HEK293 (cell line): ENCODE data around the gene RNF214.

ENCODE experiments used
- CTCF ChIA-PET: fragments of 350-600 bp; formaldehyde crosslinking; extraction: SDS; loops from one replicate; lab custom pipeline; 2021; ENCODE audit warnings: antibody characterized with exemption; lab: Yijun Ruan, JAX
- POLR2A ChIA-PET: fragments of 300-600 bp; formaldehyde crosslinking; extraction: SDS; loops from one replicate; lab custom pipeline; 2020; ENCODE audit warnings: antibody characterized with exemption, inconsistent platforms; lab: Yijun Ruan, JAX
- H3K27ac ChIP-seq: fragments of 200-500 bp; sonication (Bioruptor generic); 2 replicates; pipeline ENCODE4 v1.5.1; 2014; ENCODE audit warnings: low read depth, low read length, control low read depth, inconsistent platforms; ENCODE audit errors: extremely low read depth
- H3K36me3 ChIP-seq, 2 experiments: fragments of 200-500 bp in 1 of 2; sonication (Bioruptor generic) in 1 of 2; 1 replicate in 1 of 2; 2 replicates in 1 of 2; pipeline ENCODE4 v1.5.1; 2014 to 2017; ENCODE audit warnings: inconsistent platforms in 2 of 2, low read length in 2 of 2; ENCODE audit not compliant: control insufficient read depth in 2 of 2, insufficient read depth in 1 of 2
- H3K4me1 ChIP-seq: fragments of 200-500 bp; sonication (Bioruptor generic); 2 replicates; pipeline ENCODE4 v1.5.1; 2014; ENCODE audit warnings: mild to moderate bottlenecking, low read length, inconsistent platforms; ENCODE audit not compliant: control insufficient read depth, insufficient read depth
- H3K4me3 ChIP-seq: 2 replicates; pipeline ENCODE4 v1.5.1; 2011; ENCODE audit warnings: low read depth, mild to moderate bottlenecking, control low read depth, low read length, moderate library complexity
- H3K9me3 ChIP-seq: fragments of 200-500 bp; sonication (Bioruptor generic); 2 replicates; pipeline ENCODE4 v1.5.1; 2014; ENCODE audit warnings: low read depth, low read length, inconsistent platforms; ENCODE audit not compliant: control insufficient read depth, insufficient read depth
- AEBP2 ChIP-seq: fragments of 450-650 bp; formaldehyde crosslinking; IDR thresholded peaks from 2 replicates; pipeline ENCODE4 v1.5.1; 2016; ENCODE audit warnings: missing biosample characterization, missing genetic modification characterization, borderline replicate concordance
- EGR2 ChIP-seq: fragments of 450-650 bp; formaldehyde crosslinking; IDR thresholded peaks from 2 replicates; pipeline ENCODE4 v1.5.1; 2016; ENCODE audit warnings: low read depth, missing biosample characterization, missing genetic modification characterization
- GFI1B ChIP-seq: fragments of 450-650 bp; formaldehyde crosslinking; IDR thresholded peaks from 2 replicates; pipeline ENCODE4 v1.5.1; 2016; ENCODE audit warnings: missing biosample characterization, missing genetic modification characterization
- GLIS2 ChIP-seq: fragments of 450-650 bp; formaldehyde crosslinking; IDR thresholded peaks from 2 replicates; pipeline ENCODE4 v1.5.1; 2016; ENCODE audit warnings: missing biosample characterization, missing genetic modification characterization
- HOXC10 ChIP-seq: sonication (generic); formaldehyde crosslinking; IDR thresholded peaks from 2 replicates; pipeline ENCODE4 v1.8.1; 2023; ENCODE audit warnings: mild to moderate bottlenecking, missing genetic modification reagents
- MZF1 ChIP-seq: fragments of 450-650 bp; formaldehyde crosslinking; IDR thresholded peaks from 2 replicates; pipeline ENCODE4 v1.5.1; 2017; ENCODE audit warnings: missing biosample characterization, missing genetic modification characterization, borderline replicate concordance
- OVOL3 ChIP-seq: fragments of 450-650 bp; formaldehyde crosslinking; IDR thresholded peaks from 2 replicates; pipeline ENCODE4 v1.5.1; 2016; ENCODE audit warnings: missing biosample characterization, missing genetic modification characterization
- SP3 ChIP-seq: fragments of 450-650 bp; formaldehyde crosslinking; IDR thresholded peaks from 2 replicates; pipeline ENCODE4 v1.5.1; 2016; ENCODE audit warnings: missing biosample characterization, missing genetic modification characterization
- ZBTB17 ChIP-seq: fragments of 450-650 bp; formaldehyde crosslinking; IDR thresholded peaks from 2 replicates; pipeline ENCODE4 v1.5.1; 2016; ENCODE audit warnings: missing biosample characterization, missing genetic modification characterization
- ZNF169 ChIP-seq: fragments of 450-650 bp; formaldehyde crosslinking; IDR thresholded peaks from 2 replicates; pipeline ENCODE4 v1.5.1; 2016; ENCODE audit warnings: missing biosample characterization, missing genetic modification characterization
- ZNF202 ChIP-seq: fragments of 450-650 bp; formaldehyde crosslinking; IDR thresholded peaks from 2 replicates; pipeline ENCODE4 v1.5.1; 2016; ENCODE audit warnings: missing biosample characterization, missing genetic modification characterization, borderline replicate concordance
- ZNF211 ChIP-seq: fragments of 450-650 bp; formaldehyde crosslinking; IDR thresholded peaks from 2 replicates; pipeline ENCODE4 v1.5.1; 2016; ENCODE audit warnings: low read depth, missing biosample characterization, missing genetic modification characterization
- ZNF221 ChIP-seq: fragments of 450-650 bp; formaldehyde crosslinking; IDR thresholded peaks from 2 replicates; pipeline ENCODE4 v1.5.1; 2017; ENCODE audit warnings: missing biosample characterization, missing genetic modification characterization, borderline replicate concordance
- ZNF23 ChIP-seq: fragments of 450-650 bp; formaldehyde crosslinking; IDR thresholded peaks from 2 replicates; pipeline ENCODE4 v1.5.1; 2016; ENCODE audit warnings: missing biosample characterization, missing genetic modification characterization, borderline replicate concordance
- ZNF311 ChIP-seq: fragments of 450-650 bp; formaldehyde crosslinking; IDR thresholded peaks from 2 replicates; pipeline ENCODE4 v1.5.1; 2017; ENCODE audit warnings: missing biosample characterization, missing genetic modification characterization, borderline replicate concordance
- ZNF354C ChIP-seq: fragments of 450-650 bp; formaldehyde crosslinking; IDR thresholded peaks from 2 replicates; pipeline ENCODE4 v1.5.1; 2016; ENCODE audit warnings: missing biosample characterization, missing genetic modification characterization, low read depth, borderline replicate concordance
- ZNF501 ChIP-seq: fragments of 450-650 bp; formaldehyde crosslinking; IDR thresholded peaks from 2 replicates; pipeline ENCODE4 v1.5.1; 2016; ENCODE audit warnings: missing biosample characterization, missing genetic modification characterization
- ZNF629 ChIP-seq: fragments of 450-650 bp; formaldehyde crosslinking; IDR thresholded peaks from 2 replicates; pipeline ENCODE4 v1.5.1; 2017; ENCODE audit warnings: missing biosample characterization, missing genetic modification characterization
- ZNF677 ChIP-seq: fragments of 450-650 bp; IDR thresholded peaks from 2 replicates; pipeline ENCODE4 v1.5.0; 2018; ENCODE audit warnings: missing biosample characterization, mild to moderate bottlenecking, missing genetic modification characterization, moderate library complexity
- ZSCAN16 ChIP-seq: fragments of 450-650 bp; formaldehyde crosslinking; IDR thresholded peaks from 2 replicates; pipeline ENCODE4 v1.5.1; 2016; ENCODE audit warnings: missing biosample characterization, missing genetic modification characterization
- TF ChIP-seq, protein P1 (sequence below): fragments of 450-650 bp; IDR thresholded peaks from 2 replicates; pipeline ENCODE4 v1.5.1; 2018; ENCODE audit warnings: missing biosample characterization, missing genetic modification characterization

RNF214 gene

GRCh38 chr11:117210620-117211019 is 21.9 kb upstream of the RNF214 start:
- H3K4me1 ChIP-seq: no peaks in the 10 kb centered on the region
- H3K4me3 ChIP-seq: no peak overlapping the region
- ChIA-PET POLR2A (no interaction called here), CTCF (interaction anchor here (0.8 to 1.2 kb wide), 2 partner anchors 9 kb away, joined by 3 to 4 read pairs; no protein-coding TSS in a partner anchor)
- peaks cover 0 to 36% of the 10 kb centered on the region in 2 experiments; a peak in 1 of 3 replicates for H3K36me3 ChIP-seq
- H3K27ac ChIP-seq: no peak overlapping the region
- no peak for TF ChIP-seq ZNF221 (tag by site-specific recombination)
- TF ChIP-seq ZSCAN16 (tag by site-specific recombination): no peak
- no peaks in the 10 kb centered on the region for H3K9me3 ChIP-seq

DNA sequence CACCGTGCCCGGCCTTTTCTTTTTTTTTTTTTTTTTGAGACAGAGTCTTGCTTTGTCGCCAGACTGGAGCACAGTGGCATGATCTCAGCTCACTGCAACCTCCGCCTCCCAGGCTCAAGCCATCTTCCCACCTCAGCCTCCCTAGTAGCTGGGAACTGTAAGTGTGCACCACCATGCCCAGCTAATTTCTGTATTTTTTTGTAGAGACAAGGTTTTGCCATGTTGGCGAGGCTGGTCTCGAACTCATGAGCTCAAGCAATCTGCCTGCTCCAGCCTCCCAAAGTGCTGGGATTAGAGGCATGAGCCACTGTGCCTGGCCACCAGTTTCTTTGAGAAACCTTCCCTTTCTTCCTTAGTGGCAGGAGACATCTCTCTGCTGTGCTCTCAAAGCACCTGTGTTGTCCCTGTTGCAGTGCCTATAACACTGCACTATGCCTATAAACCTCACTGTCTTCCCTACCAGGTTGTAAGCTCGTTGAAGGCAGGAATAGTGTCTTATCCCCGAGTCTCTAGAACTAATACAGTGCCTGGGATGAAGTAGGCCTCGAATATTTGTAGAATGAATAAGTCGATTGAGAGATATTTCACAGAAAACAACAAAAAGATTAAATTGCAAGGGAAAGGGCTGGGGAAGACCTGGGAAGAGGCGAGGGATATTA is 19.6 kb upstream of the RNF214 start:
- POLR2A ChIA-PET: interaction anchor here (0.5 to 1.0 kb wide), 2 partner anchors 9 to 33 kb away, joined by 3 to 7 read pairs; no protein-coding TSS in a partner anchor
- H3K36me3 ChIP-seq: peaks cover 0 to 52% of the 10 kb centered on the region in 2 experiments; a peak in 1 of 3 replicates
- H3K4me1 ChIP-seq: no peaks in the 10 kb centered on the region
- no peak overlapping the region for H3K4me3 ChIP-seq
- no peak overlapping the region for H3K27ac ChIP-seq
- no peak for TF ChIP-seq ZNF202 (tag by site-specific recombination)
- CTCF ChIA-PET: interaction anchor here (1.4 kb wide), 1 partner anchor 31 kb away, joined by 4 read pairs; no protein-coding TSS in a partner anchor
- H3K9me3 ChIP-seq: no peaks in the 10 kb centered on the region

GRCh38 chr11:117214404-117215110 is 17.9 kb upstream of the RNF214 start:
- H3K36me3 ChIP-seq: peaks cover 0 to 70% of the 10 kb centered on the region in 2 experiments; a peak in 1 of 3 replicates
- H3K4me1 ChIP-seq: no peaks in the 10 kb centered on the region
- POLR2A ChIA-PET: no interaction called here
- no peak overlapping the region for H3K27ac ChIP-seq
- no peaks in the 10 kb centered on the region for H3K9me3 ChIP-seq
- TF ChIP-seq EGR2 (tag by site-specific recombination): peak; percentile 59
- no peak for TF ChIP-seq ZNF23 (tag by site-specific recombination)
- CTCF ChIA-PET: no interaction called here
- H3K4me3 ChIP-seq: no peak overlapping the region

GRCh38 chr11:117217141-117218084 is 15.1 kb upstream of the RNF214 start:
- POLR2A ChIA-PET: interaction anchor here (0.5 kb wide), 1 partner anchor 109 kb away, joined by 6 read pairs; no protein-coding TSS in a partner anchor
- TF ChIP-seq GFI1B (tag by site-specific recombination) (no peak), ZNF211 (tag by site-specific recombination) (no peak), ZNF169 (tag by site-specific recombination) (no peak), MZF1 (tag by site-specific recombination) (no peak), ZBTB17 (tag by site-specific recombination) (no peak), SP3 (tag by site-specific recombination) (no peak), ZNF354C (tag by site-specific recombination) (no peak), ZNF221 (tag by site-specific recombination) (no peak), EGR2 (tag by site-specific recombination) (no peak), OVOL3 (tag by site-specific recombination) (no peak), GLIS2 (no peak), HOXC10 (CRISPR knock-in tag) (no peak), ZNF501 (no peak), ZNF311 (tag by site-specific recombination) (no peak), AEBP2 (tag by site-specific recombination) (no peak), ZNF629 (tag by site-specific recombination) (no peak), ZNF677 (tag by site-specific recombination) (no peak)
- TF ChIP-seq, protein P1, sequence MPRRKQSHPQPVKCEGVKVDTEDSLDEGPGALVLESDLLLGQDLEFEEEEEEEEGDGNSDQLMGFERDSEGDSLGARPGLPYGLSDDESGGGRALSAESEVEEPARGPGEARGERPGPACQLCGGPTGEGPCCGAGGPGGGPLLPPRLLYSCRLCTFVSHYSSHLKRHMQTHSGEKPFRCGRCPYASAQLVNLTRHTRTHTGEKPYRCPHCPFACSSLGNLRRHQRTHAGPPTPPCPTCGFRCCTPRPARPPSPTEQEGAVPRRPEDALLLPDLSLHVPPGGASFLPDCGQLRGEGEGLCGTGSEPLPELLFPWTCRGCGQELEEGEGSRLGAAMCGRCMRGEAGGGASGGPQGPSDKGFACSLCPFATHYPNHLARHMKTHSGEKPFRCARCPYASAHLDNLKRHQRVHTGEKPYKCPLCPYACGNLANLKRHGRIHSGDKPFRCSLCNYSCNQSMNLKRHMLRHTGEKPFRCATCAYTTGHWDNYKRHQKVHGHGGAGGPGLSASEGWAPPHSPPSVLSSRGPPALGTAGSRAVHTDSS (tag by site-specific recombination): no peak

More at GRCh38 chr11:117217141-117218084, 15.1 kb upstream of the RNF214 start:
- Histone ChIP-seq H3K36me3 (peaks cover 0 to 82% of the 10 kb centered on the region in 2 experiments; a peak in 1 of 3 replicates), H3K4me3 (no peak overlapping the region), H3K4me1 (peaks cover 3% of the 10 kb centered on the region; the same call in 1 of the 2 replicates), H3K27ac (no peak overlapping the region), H3K9me3 (no peaks in the 10 kb centered on the region)
- CTCF ChIA-PET: interaction anchor here (0.6 to 2.5 kb wide), 2 partner anchors 9 to 627 kb away, joined by 3 to 9 read pairs; no protein-coding TSS in a partner anchor
